DND-41 (cell line): ENCODE results near the gene TMEM164.

Experiments
- ATAC-seq: fragments of 200-7000 bp; cut with Tn5 transposase; 3 replicates; pipeline ENCODE4 v1.9.1; 2021; ENCODE audit warnings: low read depth; ENCODE audit not compliant: insufficient read depth
- DNase-seq: peaks from one replicate; pipeline ENCODE4 v3.0.0-alpha.2; 2020
- H2AFZ ChIP-seq: 2 replicates; pipeline ENCODE4 v1.6.0; 2012; ENCODE audit warnings: low read depth, low read length
- H3K27ac ChIP-seq: 2 replicates; pipeline ENCODE4 v1.5.1; 2012; ENCODE audit warnings: low read length, inconsistent platforms
- H3K27me3 ChIP-seq: fragments of 200-600 bp; sonication (generic); 2 replicates; pipeline ENCODE4 v1.6.0; 2012; ENCODE audit warnings: low read length, mild to moderate bottlenecking, inconsistent platforms; ENCODE audit not compliant: insufficient read depth, poor library complexity
- H3K36me3 ChIP-seq: 2 replicates; pipeline ENCODE4 v1.5.1; 2012; ENCODE audit warnings: low read length, inconsistent platforms; ENCODE audit not compliant: insufficient read depth
- H3K4me1 ChIP-seq: 2 replicates; pipeline ENCODE4 v1.5.1; 2012; ENCODE audit warnings: mild to moderate bottlenecking, low read length; ENCODE audit not compliant: insufficient read depth
- H3K4me2 ChIP-seq: 2 replicates; pipeline ENCODE4 v1.6.0; 2012; ENCODE audit warnings: mild to moderate bottlenecking, moderate library complexity, low read length, inconsistent platforms; ENCODE audit not compliant: insufficient read depth
- H3K4me3 ChIP-seq, 2 experiments: fragments of 200-600 bp in 1 of 2; shearing (Covaris generic) in 1 of 2; 2 replicates each; pipeline ENCODE4 v1.5.1; 2012 to 2016; ENCODE audit warnings: inconsistent platforms in 2 of 2, low read length in 2 of 2, mild to moderate bottlenecking in 2 of 2, low read depth in 1 of 2, moderate library complexity in 1 of 2
- H3K79me2 ChIP-seq: 2 replicates; pipeline ENCODE4 v1.6.0; 2012; ENCODE audit warnings: low read length, inconsistent platforms; ENCODE audit not compliant: insufficient read depth
- H3K9ac ChIP-seq: 2 replicates; pipeline ENCODE4 v1.6.0; 2012; ENCODE audit warnings: low read depth, mild to moderate bottlenecking, inconsistent platforms, low read length, moderate library complexity
- H3K9me3 ChIP-seq: 2 replicates; pipeline ENCODE4 v1.5.1; 2012; ENCODE audit warnings: low read length, moderate library complexity, mild to moderate bottlenecking, inconsistent platforms; ENCODE audit not compliant: insufficient read depth, severe bottlenecking
- H4K20me1 ChIP-seq: 2 replicates; pipeline ENCODE4 v1.6.0; 2012; ENCODE audit warnings: low read length; ENCODE audit not compliant: insufficient read depth
- CTCF ChIP-seq: IDR thresholded peaks from 2 replicates; pipeline ENCODE4 v1.5.1; 2012; ENCODE audit warnings: borderline replicate concordance, low read length, moderate library complexity, mild to moderate bottlenecking; ENCODE audit not compliant: poor library complexity, severe bottlenecking; ENCODE audit errors: extremely low read depth
- EZH2 ChIP-seq: IDR thresholded peaks from 3 replicates; pipeline ENCODE4 v1.6.1; 2012; ENCODE audit warnings: borderline replicate concordance, low read depth, mild to moderate bottlenecking, moderate library complexity, low read length, inconsistent platforms; ENCODE audit not compliant: severe bottlenecking

TMEM164 gene

GRCh38 chrX:110015032-110015431, 12.1 kb downstream of the TMEM164 start:
- Histone ChIP-seq H3K79me2 (no peaks in the 10 kb centered on the region), H3K36me3 (no peaks in the 10 kb centered on the region; the same call in none of the 2 replicates), H3K4me3 (no peak overlapping the region), H3K27me3 (no peaks in the 10 kb centered on the region), H2AFZ (no peak overlapping the region), H4K20me1 (no peaks in the 10 kb centered on the region), H3K4me1 (no peaks in the 10 kb centered on the region), H3K27ac (no peak overlapping the region), H3K4me2 (no peak overlapping the region), H3K9ac (no peak overlapping the region), H3K9me3 (no peaks in the 10 kb centered on the region)
- DNase-seq: no peak
- ATAC-seq: no peak
- TF ChIP-seq CTCF: no peak
- no peak for TF ChIP-seq EZH2

GRCh38 chrX:110015915-110016314, 13.0 kb downstream of the TMEM164 start:
- Histone ChIP-seq H4K20me1 (no peaks in the 10 kb centered on the region), H3K36me3 (no peaks in the 10 kb centered on the region; the same call in none of the 2 replicates)

GRCh38 chrX:110020536-110020935, 17.6 kb downstream of the TMEM164 start:
- no peaks in the 10 kb centered on the region; the same call in 1 of the 2 replicates for H3K36me3 ChIP-seq

More at GRCh38 chrX:110015915-110016314, 13.0 kb downstream of the TMEM164 start:
- DNase-seq (no peak), ATAC-seq (no peak)
- H3K27me3 ChIP-seq: no peaks in the 10 kb centered on the region
- H3K4me1 ChIP-seq: no peaks in the 10 kb centered on the region
- no peaks in the 10 kb centered on the region for H3K79me2 ChIP-seq
- no peak overlapping the region for H3K4me2 ChIP-seq
- no peak overlapping the region for H2AFZ ChIP-seq
- H3K4me3 ChIP-seq: no peak overlapping the region
- no peak for TF ChIP-seq CTCF
- no peak for TF ChIP-seq EZH2
- no peak overlapping the region for H3K27ac ChIP-seq
- no peak overlapping the region for H3K9ac ChIP-seq
- no peaks in the 10 kb centered on the region for H3K9me3 ChIP-seq

More at GRCh38 chrX:110020536-110020935, 17.6 kb downstream of the TMEM164 start:
- Histone ChIP-seq H3K79me2 (no peaks in the 10 kb centered on the region), H3K27ac (no peak overlapping the region), H3K4me1 (no peaks in the 10 kb centered on the region), H3K9me3 (no peaks in the 10 kb centered on the region), H3K9ac (no peak overlapping the region), H2AFZ (no peak overlapping the region), H3K4me3 (no peak overlapping the region), H3K27me3 (no peaks in the 10 kb centered on the region), H3K4me2 (no peak overlapping the region), H4K20me1 (no peaks in the 10 kb centered on the region)
- TF ChIP-seq EZH2: no peak
- TF ChIP-seq CTCF: no peak
- ATAC-seq: no peak
- DNase-seq: no peak
